ENCODE data around the gene CISD1. TPM values are rescaled to one million over a fixed set of nuclear protein-coding genes. Genes with fewer than 3 reads are reported as not detected.

Gene CISD1
- total and polyA plus RNA-seq, 9 of the 15 experiments (the other 6 are each of a cell fraction or from before 2014, with no cell fraction given), result 35.8 to 342 (median 118) TPM

GRCh38 chr10:58322072-58322834 lies 53.3 kb downstream of the CISD1 start (continued):
- TF ChIP-seq, protein P1, sequence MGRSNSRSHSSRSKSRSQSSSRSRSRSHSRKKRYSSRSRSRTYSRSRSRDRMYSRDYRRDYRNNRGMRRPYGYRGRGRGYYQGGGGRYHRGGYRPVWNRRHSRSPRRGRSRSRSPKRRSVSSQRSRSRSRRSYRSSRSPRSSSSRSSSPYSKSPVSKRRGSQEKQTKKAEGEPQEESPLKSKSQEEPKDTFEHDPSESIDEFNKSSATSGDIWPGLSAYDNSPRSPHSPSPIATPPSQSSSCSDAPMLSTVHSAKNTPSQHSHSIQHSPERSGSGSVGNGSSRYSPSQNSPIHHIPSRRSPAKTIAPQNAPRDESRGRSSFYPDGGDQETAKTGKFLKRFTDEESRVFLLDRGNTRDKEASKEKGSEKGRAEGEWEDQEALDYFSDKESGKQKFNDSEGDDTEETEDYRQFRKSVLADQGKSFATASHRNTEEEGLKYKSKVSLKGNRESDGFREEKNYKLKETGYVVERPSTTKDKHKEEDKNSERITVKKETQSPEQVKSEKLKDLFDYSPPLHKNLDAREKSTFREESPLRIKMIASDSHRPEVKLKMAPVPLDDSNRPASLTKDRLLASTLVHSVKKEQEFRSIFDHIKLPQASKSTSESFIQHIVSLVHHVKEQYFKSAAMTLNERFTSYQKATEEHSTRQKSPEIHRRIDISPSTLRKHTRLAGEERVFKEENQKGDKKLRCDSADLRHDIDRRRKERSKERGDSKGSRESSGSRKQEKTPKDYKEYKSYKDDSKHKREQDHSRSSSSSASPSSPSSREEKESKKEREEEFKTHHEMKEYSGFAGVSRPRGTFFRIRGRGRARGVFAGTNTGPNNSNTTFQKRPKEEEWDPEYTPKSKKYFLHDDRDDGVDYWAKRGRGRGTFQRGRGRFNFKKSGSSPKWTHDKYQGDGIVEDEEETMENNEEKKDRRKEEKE (IDR thresholded peaks at IDR 0.05; ENCODE audit: borderline replicate concordance in 1 of 2, control insufficient read depth in 1 of 2, low read depth in 2 of 2, low read length in 1 of 2), result no peak
- peak; percentile 52 for TF ChIP-seq SPI1 (IDR thresholded peaks at IDR 0.05; ENCODE audit: borderline replicate concordance, low read depth, low read length)
- no peak for TF ChIP-seq NR2C2 (CRISPR knock-in tag; IDR thresholded peaks at IDR 0.05)
- TF ChIP-seq NR2C2 (tag; IDR thresholded peaks at IDR 0.05), result peak; percentile 72
- TF ChIP-seq, protein P2, sequence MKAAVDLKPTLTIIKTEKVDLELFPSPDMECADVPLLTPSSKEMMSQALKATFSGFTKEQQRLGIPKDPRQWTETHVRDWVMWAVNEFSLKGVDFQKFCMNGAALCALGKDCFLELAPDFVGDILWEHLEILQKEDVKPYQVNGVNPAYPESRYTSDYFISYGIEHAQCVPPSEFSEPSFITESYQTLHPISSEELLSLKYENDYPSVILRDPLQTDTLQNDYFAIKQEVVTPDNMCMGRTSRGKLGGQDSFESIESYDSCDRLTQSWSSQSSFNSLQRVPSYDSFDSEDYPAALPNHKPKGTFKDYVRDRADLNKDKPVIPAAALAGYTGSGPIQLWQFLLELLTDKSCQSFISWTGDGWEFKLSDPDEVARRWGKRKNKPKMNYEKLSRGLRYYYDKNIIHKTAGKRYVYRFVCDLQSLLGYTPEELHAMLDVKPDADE (conservative IDR thresholded peaks at IDR 0.05; ENCODE audit: control insufficient read depth, low read depth, low read length), result no peak
- TF ChIP-seq HSF4 (CRISPR knock-in tag; IDR thresholded peaks at IDR 0.05; ENCODE audit: borderline replicate concordance), result no peak
- TF ChIP-seq NUFIP1 (IDR thresholded peaks at IDR 0.05; ENCODE audit: partially characterized antibody), result no peak
- TF ChIP-seq ZNF280A (IDR thresholded peaks at IDR 0.05; ENCODE audit: low read depth, partially characterized antibody), result no peak
- no peak for TF ChIP-seq NR3C1 (CRISPR knock-in tag; IDR thresholded peaks at IDR 0.05)
- TF ChIP-seq OTX1 (CRISPR knock-in tag; IDR thresholded peaks at IDR 0.05), result no peak
- no peak for TF ChIP-seq SREBF1 (IDR thresholded peaks at IDR 0.05; ENCODE audit: borderline replicate concordance, low read depth, low read length)
- TF ChIP-seq ARHGAP35 (IDR thresholded peaks at IDR 0.05; ENCODE audit: partially characterized antibody), result no peak
- no peak for TF ChIP-seq JUNB (CRISPR knock-in tag; conservative IDR thresholded peaks at IDR 0.05)
- no peak for TF ChIP-seq ATF1 (CRISPR knock-in tag; IDR thresholded peaks at IDR 0.05)
- no peak for TF ChIP-seq ATF1 (tag; IDR thresholded peaks at IDR 0.05)
- TF ChIP-seq NR2C1 (IDR thresholded peaks at IDR 0.05), result peak; percentile 26; the same call in 1 of the 2 replicates
- no peak for TF ChIP-seq NR2C1 (tag; IDR thresholded peaks at IDR 0.05)
- no peak for TF ChIP-seq C11orf30 (IDR thresholded peaks at IDR 0.05; ENCODE audit: low read depth)
- TF ChIP-seq ZNF165 (CRISPR knock-in tag; IDR thresholded peaks at IDR 0.05; ENCODE audit: borderline replicate concordance), result no peak
- TF ChIP-seq HDAC2 (IDR thresholded peaks at IDR 0.05), result no peak
- no peak for TF ChIP-seq BRD9 (IDR thresholded peaks at IDR 0.05; ENCODE audit: low read depth, partially characterized antibody)
- peak; percentile 82 for TF ChIP-seq CEBPB (tag; IDR thresholded peaks at IDR 0.05)
- no peak for TF ChIP-seq HDAC8 (tag; IDR thresholded peaks at IDR 0.05)
